ENCODE measurements around the gene ABCB10. TPM values are rescaled to one million over a fixed set of nuclear protein-coding genes. Genes with fewer than 3 reads are reported as not detected.
"Not testable (repeated sequence)": the region's sequence is repeated elsewhere in the genome, so short reads cannot be mapped to it uniquely, and the experiment has no call there.

The ABCB10 gene
- total RNA-seq, 2 donors from 2014 or later = 26.4 to 31.6 TPM

DNA sequence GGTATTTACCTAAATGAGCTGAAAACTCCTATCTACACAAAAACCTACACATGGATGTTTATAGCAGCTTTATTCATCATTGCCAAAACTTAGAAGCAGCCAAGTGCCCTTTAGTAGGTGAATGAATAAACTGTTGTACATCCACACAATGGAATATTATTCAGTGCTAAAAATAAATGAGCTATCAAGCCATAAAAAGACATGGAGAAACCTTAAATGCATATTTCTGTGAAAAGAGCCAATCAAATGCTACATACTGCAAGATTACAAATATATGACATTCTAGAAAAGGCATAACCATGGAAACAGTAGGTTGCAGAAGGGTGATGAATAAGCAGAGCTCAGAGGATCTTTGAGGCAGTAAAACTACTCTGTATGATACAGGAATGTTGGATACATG, 23.3 kb downstream of the ABCB10 start:
- H3K27me3 Mint-ChIP-seq = no peaks in the 10 kb centered on the region
- no peak overlapping the region for H3K27ac Mint-ChIP-seq
- ATAC-seq (replicated peaks) = peak; percentile 14
- H3K9me3 Mint-ChIP-seq = no peaks in the 10 kb centered on the region
- H3K4me3 Mint-ChIP-seq = no peak overlapping the region
- peaks cover 85% of the 10 kb centered on the region for H3K36me3 Mint-ChIP-seq (ENCODE audit: low read depth)
- H3K4me1 Mint-ChIP-seq = peaks cover 4% of the 10 kb centered on the region

DNA sequence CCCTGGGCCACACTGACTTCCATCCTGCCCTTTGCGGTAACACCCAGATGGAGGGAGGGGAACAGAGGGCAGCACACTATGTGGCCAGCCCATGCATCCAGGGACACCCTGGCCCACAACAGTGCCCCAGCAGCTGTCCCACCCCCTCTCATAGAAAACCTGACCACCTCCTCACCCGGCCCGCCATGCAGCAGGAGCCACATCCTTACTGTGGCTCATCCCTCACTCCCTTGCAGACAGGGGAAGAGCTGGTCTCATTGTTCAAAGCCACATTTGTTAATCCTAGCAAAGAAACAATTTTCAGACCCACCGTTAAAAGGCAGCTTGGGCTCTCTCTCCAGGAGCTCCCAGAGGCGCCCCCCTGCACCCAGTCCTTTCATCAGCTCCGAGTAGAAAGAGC, 27.2 kb downstream of the ABCB10 start:
- no peaks in the 10 kb centered on the region for H3K9me3 Mint-ChIP-seq
- peaks cover 4% of the 10 kb centered on the region for H3K4me1 Mint-ChIP-seq
- no peak for ATAC-seq (replicated peaks)
- H3K27ac Mint-ChIP-seq = peak overlapping the region; percentile 65
- no peaks in the 10 kb centered on the region for H3K27me3 Mint-ChIP-seq
- peaks cover 88% of the 10 kb centered on the region for H3K36me3 Mint-ChIP-seq (ENCODE audit: low read depth)
- H3K4me3 Mint-ChIP-seq = no peak overlapping the region

DNA sequence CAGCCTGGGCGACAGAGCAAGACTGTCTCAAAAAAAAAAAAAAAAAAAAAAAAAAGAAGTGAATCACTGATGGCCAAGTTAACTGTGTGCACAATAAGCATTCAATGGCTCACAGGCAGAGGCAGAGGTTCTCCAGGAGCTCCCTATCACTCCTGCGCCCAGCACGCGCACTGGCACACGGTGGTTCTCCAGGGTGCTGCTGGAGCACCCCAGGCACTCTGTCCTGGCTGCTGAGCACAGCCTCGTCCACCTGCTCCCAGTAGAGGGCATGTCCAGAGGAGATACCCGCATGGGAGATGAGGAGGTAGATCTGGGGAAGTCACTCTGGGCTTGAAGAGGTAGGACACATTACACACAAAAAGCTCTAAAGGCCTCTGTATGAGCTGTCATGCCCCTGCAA, 28.9 kb downstream of the ABCB10 start:
- no peaks in the 10 kb centered on the region for H3K9me3 Mint-ChIP-seq
- no peak overlapping the region for H3K4me3 Mint-ChIP-seq
- peaks cover 91% of the 10 kb centered on the region for H3K36me3 Mint-ChIP-seq (ENCODE audit: low read depth)
- H3K27me3 Mint-ChIP-seq = no peaks in the 10 kb centered on the region
- ATAC-seq (replicated peaks) = no peak
- H3K27ac Mint-ChIP-seq = no peak overlapping the region
- peaks cover 4% of the 10 kb centered on the region for H3K4me1 Mint-ChIP-seq

DNA sequence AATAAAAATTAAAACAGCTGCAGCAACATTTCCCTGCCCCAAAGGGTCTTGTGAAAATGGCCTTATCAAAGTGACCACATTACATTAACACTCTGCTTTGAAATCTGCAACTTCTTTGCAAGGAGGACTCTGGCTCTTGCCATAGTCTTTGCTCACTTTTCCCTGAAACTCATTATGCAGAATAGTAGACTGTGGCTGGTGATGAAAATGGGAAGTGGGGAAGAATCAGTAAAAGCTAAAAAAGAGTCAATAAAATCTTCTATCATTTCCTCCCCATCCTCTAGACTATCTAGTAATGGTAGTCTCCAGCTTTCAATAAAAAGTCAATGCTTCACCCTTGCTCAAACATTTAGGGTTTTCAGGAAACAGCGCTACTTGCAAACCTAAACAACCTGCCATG, 31.8 kb downstream of the ABCB10 start:
- Mint-ChIP-seq H3K27ac (no peak overlapping the region), H3K4me1 (no peaks in the 10 kb centered on the region), H3K27me3 (no peaks in the 10 kb centered on the region), H3K4me3 (no peak overlapping the region), H3K9me3 (no peaks in the 10 kb centered on the region), H3K36me3 (ENCODE audit: low read depth) (peaks cover 85% of the 10 kb centered on the region)
- ATAC-seq (replicated peaks) = no peak

DNA sequence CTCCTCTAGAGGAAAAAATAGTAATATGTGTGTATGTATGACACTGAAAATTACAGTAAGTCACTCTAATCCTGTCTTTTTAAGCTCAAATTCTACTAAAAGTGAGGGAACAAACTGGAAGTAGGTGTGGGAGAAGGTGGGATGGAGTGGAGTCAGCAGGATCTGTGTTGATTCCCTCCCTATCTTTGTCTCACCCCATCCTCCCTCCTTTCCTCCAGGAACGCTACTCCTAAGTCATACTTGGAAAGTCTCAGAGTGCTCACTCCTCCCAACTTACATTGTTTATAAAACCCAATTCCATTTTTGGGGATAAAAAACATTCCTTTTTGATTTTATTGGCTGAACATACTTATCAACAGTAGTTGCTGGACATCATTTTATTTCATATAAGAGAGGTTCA, 35.5 kb downstream of the ABCB10 start:
- H3K27me3 Mint-ChIP-seq = no peaks in the 10 kb centered on the region
- peak overlapping the region; percentile 28 for H3K27ac Mint-ChIP-seq
- H3K4me1 Mint-ChIP-seq = no peaks in the 10 kb centered on the region
- peaks cover 78% of the 10 kb centered on the region for H3K36me3 Mint-ChIP-seq (ENCODE audit: low read depth)
- no peak overlapping the region for H3K4me3 Mint-ChIP-seq
- no peak for ATAC-seq (replicated peaks)
- no peaks in the 10 kb centered on the region for H3K9me3 Mint-ChIP-seq

DNA sequence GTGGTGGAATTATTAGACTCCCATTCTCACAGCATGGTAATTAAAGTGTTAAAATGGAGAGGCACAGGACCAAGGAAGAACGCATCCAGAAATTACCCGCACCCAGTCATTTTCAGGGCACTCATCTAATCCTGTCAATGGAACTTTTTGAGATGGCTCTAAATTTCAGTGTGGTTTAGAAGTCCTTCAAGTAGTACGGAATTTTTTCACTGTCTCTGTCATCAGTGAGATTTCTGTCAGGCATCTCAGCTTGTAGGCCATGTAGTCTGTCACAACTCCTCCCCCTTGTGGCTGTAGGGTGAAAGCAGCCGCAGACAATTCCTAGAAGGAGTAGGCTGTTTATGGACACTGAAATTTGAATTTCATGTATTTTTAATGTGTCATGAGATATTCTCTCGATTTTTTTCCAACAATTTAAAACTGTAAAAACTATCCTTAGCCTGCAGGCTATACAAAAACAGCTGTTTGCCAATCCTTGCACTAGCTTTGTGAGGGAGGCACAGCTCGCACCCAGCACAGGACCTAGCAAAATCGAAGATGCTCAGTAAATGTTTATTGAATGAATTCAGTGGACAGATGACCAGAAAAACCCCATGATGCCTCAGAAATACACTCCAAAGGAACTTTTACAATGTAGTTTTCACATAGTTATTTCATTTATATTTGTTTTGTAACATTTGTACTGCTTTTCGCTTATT, 43.8 kb downstream of the ABCB10 start:
- H3K9me3 Mint-ChIP-seq = no peaks in the 10 kb centered on the region
- no peaks in the 10 kb centered on the region for H3K27me3 Mint-ChIP-seq

DNA sequence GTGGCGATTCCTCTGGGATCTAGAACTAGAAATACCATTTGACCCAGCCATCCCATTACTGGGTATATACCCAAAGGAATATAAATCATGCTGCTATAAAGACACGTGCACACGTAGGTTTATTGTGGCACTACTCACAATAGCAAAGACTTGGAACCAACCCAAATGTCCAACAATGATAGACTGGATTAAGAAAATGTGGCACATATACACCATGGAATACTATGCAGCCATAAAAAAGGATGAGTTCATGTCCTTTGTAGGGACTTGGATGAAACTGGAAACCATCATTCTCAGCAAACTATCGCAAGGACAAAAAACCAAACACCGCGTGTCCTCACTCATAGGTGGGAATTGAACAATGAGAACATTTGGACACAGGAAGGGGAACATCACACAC, 46.9 kb downstream of the ABCB10 start:
- H3K36me3 Mint-ChIP-seq (ENCODE audit: low read depth); H3K9me3 Mint-ChIP-seq; H3K27ac Mint-ChIP-seq; H3K27me3 Mint-ChIP-seq; ATAC-seq (replicated peaks); H3K4me3 Mint-ChIP-seq: not testable (repeated sequence)
- H3K4me1 Mint-ChIP-seq = peaks cover 19% of the 10 kb centered on the region

More for the DNA sequence above, 43.8 kb downstream of the ABCB10 start:
- Mint-ChIP-seq H3K27ac (no peak overlapping the region), H3K4me3 (no peak overlapping the region), H3K36me3 (ENCODE audit: low read depth) (peaks cover 18% of the 10 kb centered on the region), H3K4me1 (peaks cover 8% of the 10 kb centered on the region)
- ATAC-seq (replicated peaks) = peak; percentile 84

DNA sequence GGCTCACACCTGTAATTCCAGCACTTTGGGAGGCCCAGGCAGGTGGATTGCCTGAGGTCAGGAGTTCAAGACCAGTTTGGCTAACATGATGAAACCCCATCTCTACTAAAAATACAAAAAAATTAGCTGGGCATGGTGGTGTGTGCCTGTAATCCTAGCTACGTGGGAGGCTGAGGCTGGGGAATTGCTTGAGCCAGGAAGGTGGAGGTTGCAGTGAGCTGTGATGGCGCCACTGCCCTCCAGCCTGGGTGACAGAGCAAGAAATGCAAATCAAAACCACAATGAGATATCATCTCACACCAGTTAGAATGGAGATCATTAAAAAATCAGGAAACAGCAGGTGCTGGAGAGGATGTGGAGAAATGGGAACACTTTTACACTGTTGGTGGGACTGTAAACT, 47.3 kb downstream of the ABCB10 start:
- peaks cover 19% of the 10 kb centered on the region for H3K4me1 Mint-ChIP-seq
- H3K4me3 Mint-ChIP-seq; H3K36me3 Mint-ChIP-seq (ENCODE audit: low read depth); H3K27ac Mint-ChIP-seq; H3K9me3 Mint-ChIP-seq; H3K27me3 Mint-ChIP-seq; ATAC-seq (replicated peaks): not testable (repeated sequence)

DNA sequence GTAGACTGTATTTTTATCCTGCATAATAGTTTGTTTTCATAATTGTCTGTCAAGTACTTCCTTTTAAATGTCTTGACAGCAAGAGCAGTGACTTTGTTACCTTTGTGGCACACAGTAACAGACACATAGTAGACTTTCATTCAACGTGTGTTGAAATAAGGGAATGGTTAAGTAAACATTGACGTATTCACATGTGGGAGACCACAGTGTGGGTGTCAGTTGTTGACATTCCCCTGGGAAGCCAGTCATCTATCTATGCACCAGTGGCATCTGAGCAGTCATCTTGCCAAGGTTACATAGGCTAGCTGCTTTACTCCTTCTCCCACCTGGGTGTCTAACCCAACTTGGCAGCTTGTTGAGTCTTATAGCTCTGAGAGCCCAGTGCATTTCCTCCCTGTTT, 48.9 kb downstream of the ABCB10 start:
- Mint-ChIP-seq H3K27me3 (no peaks in the 10 kb centered on the region), H3K4me3 (peak overlapping the region; percentile 83), H3K36me3 (ENCODE audit: low read depth) (peaks cover 16% of the 10 kb centered on the region), H3K4me1 (peaks cover 15% of the 10 kb centered on the region), H3K27ac (peak overlapping the region; percentile 87), H3K9me3 (no peaks in the 10 kb centered on the region)
- no peak for ATAC-seq (replicated peaks)

DNA sequence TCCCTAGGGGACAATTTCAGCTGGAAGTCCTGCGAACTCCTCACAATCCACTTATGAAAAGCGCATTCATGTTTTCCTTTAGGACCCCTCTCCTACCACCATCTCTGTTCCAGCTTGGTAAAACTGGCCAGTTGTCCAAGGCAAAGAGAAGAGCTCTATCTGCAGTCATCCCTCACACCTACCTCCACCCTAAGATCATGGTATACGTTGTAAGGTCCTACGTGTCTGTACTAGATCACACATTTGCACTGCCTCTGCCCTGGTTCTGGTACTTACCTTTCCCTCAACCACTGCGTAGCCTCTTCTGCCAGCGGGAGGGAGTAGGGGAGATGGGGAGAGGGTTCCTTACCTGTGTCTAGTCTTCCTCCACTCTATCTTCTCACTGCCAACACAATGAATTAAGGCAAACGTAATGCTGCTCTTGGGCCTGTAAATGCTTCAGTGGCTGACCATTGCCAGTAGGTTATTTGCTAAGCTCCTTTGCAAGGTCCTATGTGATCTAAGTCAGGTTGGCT, 49.6 kb downstream of the ABCB10 start:
- peaks cover 12% of the 10 kb centered on the region for H3K4me1 Mint-ChIP-seq
- ATAC-seq (replicated peaks) = no peak
- H3K36me3 Mint-ChIP-seq (ENCODE audit: low read depth) = peaks cover 23% of the 10 kb centered on the region
- no peaks in the 10 kb centered on the region for H3K9me3 Mint-ChIP-seq
- peak overlapping the region; percentile 87 for H3K27ac Mint-ChIP-seq
- H3K4me3 Mint-ChIP-seq = peak overlapping the region; percentile 83
- H3K27me3 Mint-ChIP-seq = no peaks in the 10 kb centered on the region

DNA sequence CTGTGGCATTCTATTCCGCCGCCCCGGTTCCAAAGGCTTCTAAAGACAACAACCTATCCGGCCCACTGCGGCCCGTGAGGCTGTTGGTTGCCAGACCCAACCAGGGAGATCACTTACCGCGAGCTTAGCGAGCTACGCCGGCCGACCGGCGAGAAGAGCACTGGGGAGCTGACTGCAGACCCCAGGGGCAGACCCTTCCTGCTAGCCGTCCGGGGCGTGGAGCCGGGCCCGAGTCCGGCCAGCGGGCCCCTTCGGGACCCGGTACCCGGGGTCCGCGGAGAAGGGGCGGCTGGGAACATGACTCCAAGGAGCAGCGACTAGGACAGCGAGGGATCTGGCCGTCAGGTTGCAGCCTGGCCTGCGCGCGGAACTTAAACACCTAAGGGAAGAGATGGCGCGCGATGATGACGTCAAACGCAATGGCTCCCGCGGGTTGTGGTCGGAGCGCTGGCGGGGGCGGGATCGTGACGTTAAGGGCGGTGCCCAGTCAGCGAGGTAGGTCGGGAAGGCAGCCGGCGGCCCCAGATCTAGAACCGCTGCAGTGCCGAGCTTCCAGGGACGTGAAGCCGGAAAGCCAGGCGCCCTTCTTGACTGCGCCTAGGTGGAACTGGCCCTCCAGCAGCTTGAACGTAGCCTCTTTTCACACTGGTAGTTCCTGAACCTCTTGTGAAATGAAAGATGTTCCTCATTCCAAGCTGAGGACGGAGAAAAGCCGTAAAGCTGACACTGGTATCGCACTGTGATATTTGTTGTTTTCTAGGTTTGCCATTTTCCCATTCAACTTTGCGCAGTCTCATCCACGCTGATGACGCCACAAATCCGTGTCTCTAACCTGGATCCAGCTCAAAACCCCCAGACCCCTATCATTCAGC, 50.3 kb downstream of the ABCB10 start, which contains the start of gene NUP133:
Gene NUP133 (minus strand): TSS at position 391 of the 872 bp plus-strand sequence. CDS start 92 bp downstream, at position 299.
- Mint-ChIP-seq H3K36me3 (ENCODE audit: low read depth) (peaks cover 23% of the 10 kb centered on the region), H3K9me3 (no peaks in the 10 kb centered on the region), H3K4me1 (peaks cover 12% of the 10 kb centered on the region), H3K27ac (peak within 1 kb of the TSS; percentile 87), H3K27me3 (no peaks in the 10 kb centered on the region), H3K4me3 (peak within 1 kb of the TSS; percentile 83)
- ATAC-seq (replicated peaks) = peak; percentile 97

DNA sequence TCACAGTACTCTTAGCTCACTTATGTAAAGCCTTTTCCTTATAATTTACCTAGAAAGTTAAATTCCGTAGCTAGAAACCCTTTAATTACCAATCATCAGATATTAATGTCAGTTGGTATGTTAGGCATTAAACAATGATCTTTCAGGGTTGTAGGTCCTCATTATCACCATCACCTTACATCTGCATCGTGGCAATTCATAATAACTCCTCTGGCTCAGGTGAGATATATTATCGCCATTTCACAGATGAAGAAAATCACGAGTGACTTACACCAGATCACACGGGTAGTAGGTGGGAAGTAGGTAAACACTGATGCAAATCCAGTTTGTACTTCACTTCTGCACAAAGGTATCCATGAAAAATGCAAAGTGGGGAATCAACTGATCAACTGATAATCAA, 51.0 kb downstream of the ABCB10 start:
- no peaks in the 10 kb centered on the region for H3K27me3 Mint-ChIP-seq

DNA sequence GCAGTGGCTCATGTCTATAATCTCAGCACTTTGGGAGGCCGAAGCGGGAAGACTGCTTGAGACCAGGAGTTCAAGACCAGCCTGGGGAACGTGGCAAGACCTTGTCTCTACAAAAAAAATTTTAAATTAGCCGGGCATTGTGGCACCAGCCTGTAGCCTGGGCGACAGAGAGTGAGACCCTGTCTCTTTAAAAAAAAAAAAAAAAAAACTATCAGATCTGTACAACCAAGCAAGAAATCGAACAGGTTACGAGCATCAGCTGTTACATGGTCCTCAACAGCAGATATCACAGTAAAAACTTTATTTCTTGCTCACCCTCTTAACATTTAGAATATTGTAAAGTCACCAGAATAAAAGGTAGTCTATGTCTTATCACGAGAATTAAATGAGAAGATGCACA, 51.9 kb downstream of the ABCB10 start:
- H3K36me3 Mint-ChIP-seq (ENCODE audit: low read depth) = peaks cover 37% of the 10 kb centered on the region
- H3K27ac Mint-ChIP-seq = no peak overlapping the region
- no peaks in the 10 kb centered on the region for H3K27me3 Mint-ChIP-seq
- no peaks in the 10 kb centered on the region for H3K9me3 Mint-ChIP-seq
- H3K4me1 Mint-ChIP-seq = peaks cover 12% of the 10 kb centered on the region
- H3K4me3 Mint-ChIP-seq = peak overlapping the region; percentile 83
- no peak for ATAC-seq (replicated peaks)

More for the DNA sequence above, 51.0 kb downstream of the ABCB10 start:
- H3K9me3 Mint-ChIP-seq = no peaks in the 10 kb centered on the region
- peak overlapping the region; percentile 87 for H3K27ac Mint-ChIP-seq
- peak overlapping the region; percentile 83 for H3K4me3 Mint-ChIP-seq
- H3K4me1 Mint-ChIP-seq = peaks cover 12% of the 10 kb centered on the region
- ATAC-seq (replicated peaks) = no peak
- H3K36me3 Mint-ChIP-seq (ENCODE audit: low read depth) = peaks cover 29% of the 10 kb centered on the region

DNA sequence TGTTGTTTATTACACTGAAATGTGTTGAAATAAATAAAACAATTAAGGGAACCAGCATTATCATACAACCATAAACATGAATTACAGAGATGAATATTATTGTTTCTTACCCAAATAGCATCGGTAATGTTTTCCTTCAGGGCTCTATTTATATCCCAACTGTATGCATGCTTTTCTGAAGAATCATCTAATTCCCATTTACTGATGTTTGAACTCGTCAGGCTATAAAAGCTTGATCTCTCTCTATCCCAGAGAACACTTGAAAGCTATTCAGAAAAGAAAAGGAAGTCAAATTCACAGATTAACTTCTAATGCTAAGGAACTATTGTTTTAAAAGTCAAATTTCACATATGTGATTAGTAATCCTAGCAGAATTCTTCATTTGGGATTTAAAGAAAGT, 62.7 kb downstream of the ABCB10 start:
- peaks cover 92% of the 10 kb centered on the region for H3K36me3 Mint-ChIP-seq (ENCODE audit: low read depth)
- H3K27me3 Mint-ChIP-seq = no peaks in the 10 kb centered on the region
- H3K9me3 Mint-ChIP-seq = no peaks in the 10 kb centered on the region
- ATAC-seq (replicated peaks) = no peak
- no peak overlapping the region for H3K4me3 Mint-ChIP-seq
- peaks cover 4% of the 10 kb centered on the region for H3K4me1 Mint-ChIP-seq
- no peak overlapping the region for H3K27ac Mint-ChIP-seq

DNA sequence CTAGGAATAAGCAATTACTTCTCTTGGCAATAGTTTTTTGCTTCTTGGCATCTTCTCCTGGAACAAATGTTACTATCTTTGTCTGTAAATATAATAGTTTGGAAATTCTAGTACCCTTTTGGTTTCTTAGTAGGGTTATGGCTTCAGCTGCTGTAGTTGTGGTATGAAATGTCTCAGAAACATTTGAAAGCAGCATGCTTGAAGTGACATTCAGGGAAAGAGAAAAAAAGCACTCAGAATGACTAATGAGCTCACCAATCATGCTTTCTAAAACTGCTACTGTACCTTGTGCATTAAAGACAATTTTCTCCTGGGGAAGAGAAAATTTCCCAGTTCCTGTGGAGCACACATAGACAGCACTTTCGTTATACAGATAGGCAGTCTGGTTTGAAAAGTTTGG, 71.3 kb downstream of the ABCB10 start:
- Mint-ChIP-seq H3K27ac (no peak overlapping the region), H3K9me3 (no peaks in the 10 kb centered on the region), H3K4me3 (no peak overlapping the region), H3K27me3 (no peaks in the 10 kb centered on the region), H3K4me1 (peaks cover 3% of the 10 kb centered on the region), H3K36me3 (ENCODE audit: low read depth) (peaks cover 90% of the 10 kb centered on the region)
- ATAC-seq (replicated peaks) = no peak
